ENCODE data around the gene PFN4.

- TF ChIP-seq POLR2A (IDR thresholded peaks at IDR 0.05) (no peak), CTCF (IDR thresholded peaks at IDR 0.05) (no peak)
Measured at GRCh38 chr2:24152413-24153197, 29.5 kb upstream of the PFN4 start.

Measured in esophagus squamous epithelium (tissue), 4 donors.